ENCODE data around the gene KLF3.
A peak's percentile ranks its signal among the peaks of the same experiment; 100 is the strongest.

Gene KLF3

DNA sequence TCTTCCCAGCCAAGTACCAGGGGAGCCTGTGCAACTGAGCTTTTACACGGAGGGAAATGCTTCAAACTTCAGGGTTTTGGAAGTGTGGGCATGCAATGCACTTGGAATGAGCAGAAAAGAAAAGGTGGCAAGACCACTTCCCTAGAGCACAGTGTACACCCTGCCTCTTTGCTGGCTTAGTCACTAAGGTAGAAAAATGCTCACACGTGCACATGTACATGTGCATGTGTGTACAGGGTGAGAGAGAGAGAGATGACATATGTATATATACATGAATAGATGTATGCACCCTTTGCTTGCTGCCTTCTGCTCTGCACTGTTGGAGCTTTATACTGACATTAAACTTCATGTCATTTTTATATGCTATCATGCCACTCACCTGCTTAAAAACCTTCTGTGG, 7.9 kb upstream of the KLF3 start:
- DNase-seq (ENCODE audit: low read depth): no peak

DNA sequence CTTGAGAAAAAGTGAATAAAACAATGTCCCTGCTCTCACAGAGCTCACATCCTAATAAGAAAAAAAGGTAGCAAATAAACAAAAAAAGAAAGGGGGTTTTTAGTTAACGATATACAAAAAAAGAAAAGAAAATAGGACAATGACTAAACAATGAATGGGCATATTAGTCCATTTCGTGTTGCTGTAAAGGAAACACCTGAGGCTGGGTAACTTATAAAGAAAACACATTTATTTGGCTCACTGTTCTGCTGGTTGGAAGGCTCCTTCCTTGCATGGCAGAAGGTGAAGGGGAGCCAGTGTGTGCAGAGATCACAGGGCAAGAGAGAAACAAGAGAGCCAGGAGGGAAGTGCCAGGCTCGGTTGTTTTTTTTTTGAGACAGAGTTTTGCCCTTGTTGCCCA, 4.7 kb upstream of the KLF3 start:
- DNase-seq (ENCODE audit: low read depth): no peak

DNA sequence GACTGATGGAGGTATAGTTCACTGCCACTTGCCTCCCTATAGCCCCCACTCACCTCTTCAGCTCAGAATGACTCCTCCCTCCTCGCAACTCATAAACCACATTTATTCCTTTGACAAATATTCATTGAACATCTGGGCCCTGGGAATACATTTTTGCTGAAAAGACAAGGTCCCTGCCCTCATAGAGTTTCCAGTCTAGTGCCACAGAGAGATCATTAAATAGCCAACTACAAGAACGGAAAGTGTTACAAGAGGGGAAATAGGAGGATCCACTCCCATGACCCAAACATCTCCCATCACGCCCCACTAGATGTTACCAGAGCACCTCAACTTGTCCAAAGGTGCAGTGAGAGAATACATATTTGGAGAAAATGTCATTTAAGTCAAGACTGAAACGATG, 3.2 kb upstream of the KLF3 start:
- DNase-seq (ENCODE audit: low read depth): no peak

DNA sequence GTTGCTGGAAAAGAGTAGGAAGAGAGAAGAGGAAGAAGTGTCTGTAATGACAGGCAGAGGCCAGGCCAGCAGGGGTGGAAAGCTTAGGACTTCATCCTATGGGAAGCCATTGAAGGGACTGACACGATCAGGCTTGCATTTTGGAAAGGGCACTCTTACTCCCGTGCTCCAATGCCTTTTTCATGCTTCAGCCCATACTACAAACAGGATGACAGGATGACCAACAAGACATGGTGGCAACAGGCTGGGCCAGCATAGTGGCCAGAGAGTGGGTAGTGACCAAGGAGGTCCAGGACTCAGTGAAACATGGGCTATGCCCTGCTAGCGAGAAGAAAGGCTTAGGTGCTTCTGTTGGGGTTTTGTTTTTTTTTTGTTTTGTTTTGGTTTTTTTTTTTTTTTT, 2.6 kb upstream of the KLF3 start:
- no peak for DNase-seq (ENCODE audit: low read depth)

DNA sequence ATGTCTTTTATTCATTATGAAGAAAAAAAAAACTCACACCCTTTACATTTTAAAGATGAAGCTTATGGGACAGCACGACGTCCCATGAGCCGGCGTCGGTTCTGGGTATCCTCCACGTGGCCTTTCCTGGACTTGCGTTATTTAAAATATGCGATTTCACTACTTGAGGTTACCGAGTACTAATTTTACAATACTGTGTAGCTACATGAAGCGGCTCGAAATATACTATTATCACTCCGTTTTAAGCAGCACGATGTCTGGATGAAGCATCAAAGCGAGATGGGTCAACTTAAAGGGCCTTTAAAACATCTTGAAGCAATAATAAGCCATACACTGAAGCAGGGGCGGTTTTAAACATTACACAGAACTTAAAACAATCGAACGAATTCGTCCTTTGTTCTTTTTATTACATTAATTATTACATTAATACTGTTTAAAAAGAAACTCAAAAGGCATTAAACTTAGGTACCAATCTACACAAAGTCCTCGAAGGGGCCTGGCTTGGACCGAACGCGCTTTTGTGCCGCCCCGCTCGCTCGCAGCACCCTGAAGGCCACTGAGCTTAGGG, 1.4 kb upstream of the KLF3 start:
- no peak for DNase-seq (ENCODE audit: low read depth)

DNA sequence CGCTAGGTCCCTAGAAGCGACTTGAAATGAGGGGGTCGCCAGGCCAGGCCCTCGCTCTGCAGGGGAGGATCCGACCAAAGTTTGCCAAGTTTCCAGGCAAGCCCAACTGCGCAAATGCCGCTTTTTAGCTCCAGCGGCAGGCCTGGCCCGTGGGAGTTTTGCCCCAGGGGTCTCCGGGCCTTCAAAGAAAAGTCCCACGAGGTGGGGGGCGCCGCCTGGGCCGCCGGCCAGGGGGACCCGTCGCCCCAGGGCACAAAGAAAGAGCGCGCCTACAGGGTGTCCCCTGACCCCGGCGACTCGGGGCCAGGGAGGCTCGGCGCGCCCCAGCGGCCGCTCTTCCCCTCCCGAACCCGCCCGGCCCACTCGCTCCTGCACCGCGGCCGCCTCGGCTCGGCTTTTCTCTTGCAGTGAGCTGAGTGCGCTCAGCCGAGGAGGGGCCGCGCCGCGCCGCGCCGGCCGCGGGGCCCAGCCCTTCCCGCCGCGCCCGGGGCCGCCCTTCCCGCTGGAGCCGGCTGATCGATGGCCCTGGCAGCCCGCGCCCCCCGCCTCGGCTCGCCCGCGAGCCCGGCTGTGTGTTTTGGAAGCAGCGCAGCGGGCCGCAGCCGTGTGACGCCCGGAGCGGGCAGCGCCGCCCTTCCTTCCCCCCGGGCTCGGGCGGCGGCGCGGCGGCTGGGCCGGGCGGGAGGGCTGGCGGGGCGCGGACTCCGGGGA, 754 bp upstream of the KLF3 start:
- DNase-seq (ENCODE audit: low read depth): no peak

DNA sequence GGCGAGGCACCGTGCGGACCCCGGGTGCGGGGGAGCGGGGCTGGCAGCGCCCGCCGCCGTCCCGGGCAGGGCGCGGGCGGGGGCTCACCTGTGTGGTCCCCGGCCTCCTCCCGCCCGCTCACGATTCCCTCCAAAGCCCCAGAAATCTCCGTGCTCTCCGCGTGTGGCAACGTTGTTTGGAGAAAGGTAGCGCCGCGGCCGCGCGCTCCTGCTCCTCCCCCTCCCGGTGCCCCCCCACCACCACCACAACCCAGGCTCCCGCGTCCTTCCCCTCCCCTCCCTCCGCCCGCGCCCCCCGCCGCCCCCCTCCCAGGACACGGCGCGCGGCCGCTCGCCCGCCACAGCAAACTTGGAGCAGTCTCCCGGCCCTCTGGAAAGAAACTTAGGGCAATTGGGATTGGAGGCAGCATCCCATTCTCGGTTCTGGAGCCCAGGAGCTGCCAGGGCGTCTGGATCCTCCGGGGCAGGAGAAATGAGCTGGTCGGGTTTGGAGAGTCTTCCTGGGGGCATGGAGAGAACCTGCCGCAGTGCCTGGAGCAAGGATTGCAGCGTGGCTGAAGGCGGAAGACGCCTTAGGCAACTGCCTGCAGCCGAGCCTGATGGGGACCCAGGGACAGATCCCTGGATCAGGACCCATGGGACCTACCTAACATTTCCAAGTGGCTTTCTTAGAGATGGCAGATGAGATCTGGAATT, 855 bp downstream of the KLF3 start:
- peak; percentile 69 for DNase-seq (ENCODE audit: low read depth)

DNA sequence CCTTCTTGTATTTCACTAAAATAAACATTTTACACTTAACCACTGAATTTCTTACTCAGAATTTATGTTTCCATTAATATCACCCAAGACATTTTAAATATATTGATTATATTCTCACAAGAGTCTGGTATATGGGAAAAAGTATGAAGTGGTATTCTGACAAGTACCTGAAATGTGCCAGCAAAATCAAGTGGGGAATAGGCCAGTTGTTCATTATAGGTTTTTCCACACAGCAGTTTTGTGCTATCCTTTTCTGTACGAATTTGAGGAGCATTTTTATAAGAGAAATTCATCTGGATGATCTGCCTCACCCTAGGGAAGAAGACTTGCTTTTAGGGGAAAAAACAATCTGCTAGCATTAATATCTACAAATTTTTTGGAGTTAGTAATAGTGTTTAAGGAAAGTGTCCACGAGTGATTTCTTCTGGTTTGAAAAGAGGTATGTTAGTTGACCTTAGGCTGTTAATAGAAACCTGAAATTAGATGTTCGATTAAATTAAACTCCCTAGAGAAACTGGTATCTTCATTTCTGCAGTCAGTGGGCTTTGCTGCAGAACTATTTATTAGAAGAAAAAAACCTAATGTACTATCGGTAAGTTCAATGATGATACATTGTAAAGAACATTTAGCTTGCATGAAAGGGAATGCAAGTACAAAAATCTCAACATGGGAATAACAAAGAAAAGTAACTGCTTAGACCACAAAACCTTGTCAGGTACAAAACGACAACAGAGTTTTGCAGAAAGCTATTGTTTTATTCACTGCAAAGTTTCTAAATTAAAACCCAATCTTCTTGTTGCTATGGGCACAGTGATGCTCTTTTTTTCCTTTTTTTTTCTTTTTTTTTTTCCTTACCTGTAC, 1.8 kb downstream of the KLF3 start:
- no peak for DNase-seq (ENCODE audit: low read depth)

DNA sequence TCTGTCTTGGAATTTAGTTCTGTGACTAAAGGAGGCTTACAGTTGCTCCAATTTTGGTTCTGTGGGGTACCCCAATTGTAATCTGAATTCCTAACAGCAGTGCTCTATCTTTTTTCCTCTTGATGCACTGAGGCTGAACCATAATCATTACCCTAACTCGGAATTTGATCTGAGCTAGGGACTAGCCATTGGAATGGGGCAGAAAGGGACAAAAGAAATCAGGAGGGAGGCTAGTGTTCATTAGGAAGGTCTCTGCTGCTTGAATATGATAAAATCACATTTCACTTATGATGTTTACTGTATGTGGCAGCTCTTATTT, 2.7 kb downstream of the KLF3 start:
- DNase-seq (ENCODE audit: low read depth): peak; percentile 30

DNA sequence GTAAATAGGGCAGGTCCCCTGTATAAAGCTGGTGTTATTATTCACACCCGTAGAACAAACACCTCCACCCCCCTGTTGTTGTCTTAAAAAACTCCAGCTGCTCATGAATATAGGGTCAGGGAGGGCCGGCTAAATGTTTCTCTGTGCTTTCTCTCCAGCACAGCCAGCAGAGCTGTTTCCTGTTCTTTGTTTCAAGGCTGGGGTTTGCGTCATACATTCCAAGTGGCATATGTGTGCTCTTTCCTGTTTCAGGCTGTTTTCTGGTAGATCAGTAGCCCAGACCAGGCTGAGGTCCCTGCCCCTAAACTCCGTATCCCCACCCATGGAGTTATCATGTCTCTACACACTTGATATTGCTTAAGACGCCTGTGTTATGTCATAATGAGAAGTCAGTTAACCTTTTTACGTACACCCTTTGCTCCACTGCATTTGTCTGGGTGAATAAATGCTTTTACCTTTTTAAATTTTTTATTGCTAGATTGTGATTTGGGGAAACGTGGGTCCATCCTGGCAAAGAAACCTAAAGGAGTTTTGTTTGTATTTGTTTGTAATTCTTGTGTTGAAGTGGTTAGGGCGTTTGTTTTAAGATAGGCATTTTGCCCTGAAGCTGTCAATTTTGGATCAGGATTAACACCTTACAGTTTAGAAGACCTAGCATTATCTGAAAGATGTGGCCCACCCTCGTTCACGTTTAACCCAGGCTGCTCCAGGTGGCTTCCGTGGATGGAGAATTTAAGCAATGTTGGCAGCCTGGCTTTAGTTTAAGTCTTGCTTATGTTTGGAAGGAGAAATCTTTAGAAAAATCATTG, 3.3 kb downstream of the KLF3 start:
- peak; percentile 97 for DNase-seq (ENCODE audit: low read depth)

DNA sequence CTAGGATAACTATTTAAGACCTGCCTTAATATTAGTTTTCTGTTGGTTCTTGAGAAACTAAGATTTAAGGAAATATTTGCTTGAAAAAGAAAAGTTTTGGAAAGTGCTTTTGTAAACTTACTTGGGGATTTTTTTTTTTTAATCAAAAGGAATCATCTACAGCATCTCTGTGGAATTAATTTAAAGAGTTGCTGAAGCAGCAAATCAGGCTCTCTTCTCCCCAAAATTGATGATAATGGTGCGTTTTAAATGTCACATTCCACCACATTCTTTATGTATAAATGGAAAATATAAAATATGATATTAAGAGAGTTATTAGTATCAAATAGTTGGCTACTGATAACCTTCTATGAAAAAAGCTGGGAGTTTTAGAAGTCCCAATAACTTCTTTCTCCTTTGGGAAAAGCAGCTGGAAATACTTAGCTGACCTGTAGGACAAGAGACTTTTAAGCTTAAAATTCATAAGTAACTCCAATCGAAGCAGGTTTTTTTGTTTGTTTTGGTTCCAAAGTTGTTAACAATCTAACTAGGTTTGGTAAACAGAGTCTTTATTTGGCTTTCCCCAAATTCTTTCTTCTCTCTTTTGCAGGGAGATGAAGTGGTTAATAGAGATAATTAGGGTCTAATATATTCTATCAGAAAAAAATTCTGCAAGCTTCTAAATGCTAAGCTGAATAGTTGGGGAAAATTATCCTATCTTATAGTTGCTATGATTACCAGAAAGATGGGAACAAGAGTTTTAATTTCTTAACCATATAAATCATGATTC, 4.4 kb downstream of the KLF3 start:
- no peak for DNase-seq (ENCODE audit: low read depth)

DNA sequence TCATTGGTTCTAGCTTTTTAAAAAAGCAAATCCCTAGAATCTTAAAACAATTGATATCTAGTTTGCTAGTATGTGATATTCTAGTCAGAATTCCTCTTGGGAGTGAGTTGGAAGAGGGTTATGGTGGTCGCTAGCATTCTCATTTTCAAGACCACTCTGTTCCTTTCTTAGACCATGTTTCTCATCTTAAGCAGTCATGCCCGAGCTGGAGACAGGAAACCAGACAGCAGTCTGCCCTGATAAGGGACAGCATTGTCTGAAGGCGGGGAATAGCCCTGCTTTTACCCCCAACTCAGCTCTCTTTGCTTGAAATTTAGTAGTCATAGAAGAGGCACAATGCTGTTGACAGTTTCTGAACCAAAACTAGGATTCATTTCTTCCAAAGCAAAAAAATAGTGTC, 5.2 kb downstream of the KLF3 start:
- no peak for DNase-seq (ENCODE audit: low read depth)

DNA sequence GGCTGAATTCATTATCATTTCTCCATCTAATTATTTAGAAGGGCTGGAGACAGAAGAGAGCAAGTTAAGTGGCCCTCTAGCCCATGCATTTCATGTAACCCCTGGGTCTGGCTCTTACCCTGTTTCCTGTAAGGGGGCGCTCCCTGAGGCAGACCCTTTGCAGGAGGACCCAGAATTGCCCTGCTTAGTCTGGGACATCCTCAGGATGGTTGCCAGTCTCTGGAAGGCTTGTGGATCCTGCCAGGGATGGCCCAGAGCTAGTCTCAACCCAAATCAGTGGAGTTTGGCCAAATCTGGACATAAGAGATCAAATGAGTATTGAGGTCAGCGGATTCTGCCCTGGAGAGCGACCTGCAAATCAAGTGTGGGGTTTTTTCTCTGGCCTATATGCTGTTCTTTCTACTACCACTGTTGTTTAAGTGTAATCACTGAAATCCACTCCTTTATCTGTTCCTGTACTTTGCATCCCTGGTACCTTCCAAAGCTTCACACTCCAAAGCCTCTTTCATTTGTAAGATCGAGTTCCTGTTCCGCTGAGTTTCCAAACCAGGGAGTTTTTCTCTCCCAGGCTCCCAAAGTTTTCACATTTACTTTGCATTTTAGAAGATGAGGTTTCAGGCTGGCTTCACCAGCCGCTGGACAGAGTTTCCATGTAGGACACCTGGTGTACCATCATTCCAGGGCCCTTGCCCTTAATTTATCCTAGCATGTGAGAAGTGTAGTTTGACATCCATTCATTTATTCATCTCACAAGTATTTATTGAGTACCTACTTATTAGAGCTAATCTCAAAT, 6.3 kb downstream of the KLF3 start:
- no peak for DNase-seq (ENCODE audit: low read depth)

DNA sequence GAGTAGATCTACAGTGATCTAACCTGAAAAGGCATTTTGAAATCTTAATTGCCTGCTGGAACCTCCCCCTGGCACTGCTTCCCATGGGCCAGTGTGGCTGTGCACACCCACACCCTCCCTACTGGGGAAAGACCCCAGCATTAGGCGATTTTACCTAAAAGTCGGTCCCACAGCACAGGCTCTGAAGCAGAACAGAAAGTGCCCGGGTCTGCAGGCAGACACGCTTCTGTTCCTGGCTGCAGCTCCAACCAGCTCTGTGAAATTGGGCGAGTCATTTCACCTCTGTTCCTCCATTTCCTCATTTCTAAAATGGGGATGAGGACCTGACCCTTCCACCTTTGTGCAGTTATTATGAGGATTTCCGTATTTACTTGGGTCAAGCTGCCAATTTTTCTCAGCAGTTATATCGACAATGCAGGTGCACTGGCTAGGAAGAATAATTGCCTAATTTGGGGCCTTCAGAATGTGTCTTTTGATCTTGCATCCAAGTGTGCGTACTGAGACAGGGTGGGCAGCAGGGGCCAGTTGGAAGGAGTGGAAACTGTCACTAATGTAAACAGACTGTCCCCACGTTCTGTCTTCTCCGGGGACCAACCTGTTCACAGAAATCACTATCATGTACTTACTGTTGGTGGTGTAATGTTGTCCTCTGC, 7.1 kb downstream of the KLF3 start:
- DNase-seq (ENCODE audit: low read depth): no peak

DNA sequence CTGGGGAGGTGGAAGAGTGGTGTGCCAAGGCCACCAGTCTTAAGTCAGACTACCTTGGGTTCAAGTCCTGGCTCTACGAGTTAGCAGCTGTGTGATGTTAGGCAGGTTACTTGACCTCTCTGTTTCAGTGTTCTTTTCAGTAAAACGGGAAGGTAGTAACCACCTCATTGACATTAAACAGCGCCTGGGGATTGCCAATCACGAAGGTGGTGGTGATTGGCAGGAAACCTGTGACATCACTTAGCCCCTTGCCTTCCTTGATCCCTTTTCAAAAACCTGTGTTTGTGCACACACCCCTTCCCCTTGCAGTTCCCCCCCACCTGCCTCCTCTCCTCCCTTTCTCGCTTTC, 7.6 kb downstream of the KLF3 start:
- DNase-seq (ENCODE audit: low read depth): no peak

DNA sequence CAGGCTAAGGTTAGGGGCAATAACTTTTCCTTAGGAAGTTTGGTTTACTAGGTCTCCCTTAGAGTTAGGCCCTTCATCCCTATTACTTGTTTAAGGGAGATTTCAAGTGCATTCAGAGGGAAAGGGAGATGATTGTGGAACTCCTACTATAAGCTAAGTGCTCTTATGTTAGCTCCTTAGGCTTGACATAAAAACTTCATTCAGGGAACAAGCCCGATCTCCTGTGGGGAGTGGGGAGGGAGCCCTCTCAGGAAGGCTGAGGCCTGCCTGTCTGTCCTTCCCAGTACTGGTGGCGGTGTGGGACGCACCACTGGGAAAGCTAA, 8.0 kb downstream of the KLF3 start:
- no peak for DNase-seq (ENCODE audit: low read depth)

DNA sequence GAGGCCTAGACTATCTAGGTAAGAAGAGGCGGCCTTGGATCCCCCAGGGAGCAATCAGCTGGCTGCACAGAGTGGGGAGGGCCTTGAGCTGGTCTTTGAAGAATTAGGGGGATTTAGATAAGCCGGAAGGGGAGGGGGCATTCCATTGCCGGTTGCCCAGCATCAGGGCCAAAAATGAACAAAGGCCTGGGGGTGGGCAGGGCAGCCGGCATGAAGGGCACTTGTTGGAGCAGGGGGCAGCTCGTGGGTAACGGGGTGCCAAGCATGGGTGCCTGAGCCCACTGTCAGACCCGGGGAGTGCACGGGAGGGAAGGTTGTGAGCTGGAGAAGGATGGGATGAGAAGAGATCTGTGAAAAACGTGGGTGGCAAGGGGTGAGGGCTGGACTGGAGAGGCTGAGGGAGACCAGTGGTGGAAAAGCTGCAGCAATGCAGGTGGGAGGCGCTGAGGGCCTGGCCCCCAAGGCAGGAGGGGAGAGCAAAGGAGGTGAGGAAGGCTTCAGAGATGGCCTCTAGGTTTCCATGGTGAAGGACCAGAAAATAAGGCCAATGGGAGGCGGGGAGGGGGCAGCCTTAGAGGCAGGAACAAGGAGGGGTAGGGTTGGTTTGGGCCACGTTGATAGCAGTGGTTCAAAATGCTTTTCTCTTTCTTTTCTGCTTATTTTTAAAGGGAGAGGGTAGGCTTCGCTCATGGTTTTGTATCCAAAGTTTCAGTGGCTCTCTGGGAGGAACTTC, 8.6 kb downstream of the KLF3 start:
- no peak for DNase-seq (ENCODE audit: low read depth)

DNA sequence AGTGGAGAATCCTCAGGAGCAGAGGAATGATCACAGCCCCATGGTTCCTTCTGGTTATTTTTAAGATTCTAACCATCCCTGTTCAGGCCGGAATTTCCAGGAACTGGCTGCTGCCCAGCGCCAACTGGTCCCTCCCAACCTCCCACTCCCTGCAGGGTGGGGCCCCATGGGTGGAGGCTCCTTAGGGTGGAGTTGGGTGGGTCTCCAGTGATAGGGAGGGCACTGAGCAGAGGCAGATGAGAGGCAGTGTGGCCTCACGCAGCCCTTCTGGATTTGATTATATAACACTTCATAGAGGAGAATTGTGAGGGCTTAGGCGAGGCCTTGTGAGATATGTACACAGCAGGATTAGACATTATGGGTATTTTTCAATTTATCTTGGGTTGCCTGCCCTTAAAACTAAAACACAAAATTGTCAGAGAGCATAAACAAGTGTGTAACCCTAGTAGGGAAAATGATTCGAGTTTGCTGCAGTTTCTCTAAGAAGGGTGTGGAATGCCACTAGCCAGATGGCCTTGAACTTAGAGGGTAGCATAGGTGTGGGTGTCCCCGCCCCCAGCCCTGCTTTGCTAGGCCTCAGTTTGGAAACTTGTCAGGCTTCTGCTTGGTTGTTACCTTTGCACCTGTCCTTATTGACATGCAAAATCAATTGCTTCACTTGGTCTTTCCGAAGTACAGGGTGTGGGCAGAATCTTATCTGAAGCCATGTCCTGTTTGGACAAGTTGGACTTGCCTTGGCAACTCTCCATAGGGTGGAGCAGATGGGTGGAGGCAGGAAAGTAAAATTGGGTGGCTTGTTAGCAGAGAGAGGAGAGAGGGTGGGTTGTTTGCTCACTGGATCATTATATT, 9.4 kb downstream of the KLF3 start:
- no peak for DNase-seq (ENCODE audit: low read depth)

All from ELR (cell line).